ENCODE results near the gene GJA4. TPM values are rescaled to one million over a fixed set of nuclear protein-coding genes. Genes with fewer than 3 reads are reported as not detected.
"Not testable (repeated sequence)": the region's sequence is repeated elsewhere in the genome, so short reads cannot be mapped to it uniquely, and the experiment has no call there.

The GJA4 gene
- total RNA-seq, 2 donors from 2014 or later = 21.8 to 26.8 TPM

- intact Hi-C loops (cut with DNase I) = loop anchor here (5.0 kb wide), 2 partner anchors 67 to 82 kb away; no protein-coding TSS in a partner anchor
- peak; percentile 69 for DNase-seq (ENCODE audit: low spot score)
Measured at GRCh38 chr1:34785231-34785874, 7.4 kb upstream of the GJA4 start.

GRCh38 chr1:34785875-34786470 is 6.8 kb upstream of the GJA4 start:
- intact Hi-C loops (cut with DNase I) = loop anchor here (5.0 kb wide), 2 partner anchors 66 to 81 kb away; no protein-coding TSS in a partner anchor
- peak; percentile 62 for DNase-seq (ENCODE audit: low spot score)

- intact Hi-C loops (cut with DNase I) = loop anchor here (5.0 kb wide), 2 partner anchors 66 to 81 kb away; no protein-coding TSS in a partner anchor
- DNase-seq (ENCODE audit: low spot score) = peak; percentile 90
Measured at GRCh38 chr1:34786521-34787325, 6.1 kb upstream of the GJA4 start.

- no peak for DNase-seq (ENCODE audit: low spot score)
- intact Hi-C loops (cut with DNase I) = loop anchor here (5.0 kb wide), 2 partner anchors 65 to 80 kb away; no protein-coding TSS in a partner anchor
Measured at GRCh38 chr1:34787461-34788420, 5.1 kb upstream of the GJA4 start.

GRCh38 chr1:34790985-34791384 is 1.8 kb upstream of the GJA4 start:
- no peak for DNase-seq (ENCODE audit: low spot score)
- intact Hi-C loops (cut with DNase I) = no loop called here

- DNase-seq (ENCODE audit: low spot score) = no peak
- intact Hi-C loops (cut with DNase I) = no loop called here
Measured at GRCh38 chr1:34792424-34792823, 375 bp upstream of the GJA4 start.

GRCh38 chr1:34794001-34794789 is 1.4 kb downstream of the GJA4 start:
- intact Hi-C loops (cut with DNase I) = no loop called here
- DNase-seq (ENCODE audit: low spot score) = no peak

- DNase-seq (ENCODE audit: low spot score) = no peak
- intact Hi-C loops (cut with DNase I) = no loop called here
Measured at GRCh38 chr1:34794790-34795180, 2.0 kb downstream of the GJA4 start.

- intact Hi-C loops (cut with DNase I) = no loop called here
- no peak for DNase-seq (ENCODE audit: low spot score)
Measured at GRCh38 chr1:34795916-34796315, 3.1 kb downstream of the GJA4 start.

- intact Hi-C loops (cut with DNase I) = no loop called here
- DNase-seq (ENCODE audit: low spot score) = no peak
Measured at GRCh38 chr1:34796990-34797389, 4.2 kb downstream of the GJA4 start.

GRCh38 chr1:34800214-34800613 is 7.4 kb downstream of the GJA4 start:
- intact Hi-C loops (cut with DNase I) = no loop called here
- DNase-seq (ENCODE audit: low spot score) = no peak

- intact Hi-C loops (cut with DNase I) = no loop called here
- DNase-seq (ENCODE audit: low spot score) = no peak
Measured at GRCh38 chr1:34803770-34804169, 11.0 kb downstream of the GJA4 start.

- DNase-seq (ENCODE audit: low spot score) = no peak
- intact Hi-C loops (cut with DNase I) = no loop called here
Measured at GRCh38 chr1:34806396-34806795, 13.6 kb downstream of the GJA4 start.

GRCh38 chr1:34808051-34808810 is 15.4 kb downstream of the GJA4 start:
- no peak for DNase-seq (ENCODE audit: low spot score)
- intact Hi-C loops (cut with DNase I) = no loop called here

- intact Hi-C loops (cut with DNase I) = not testable (repeated sequence)
Measured at GRCh38 chr1:34810781-34811180, 18.0 kb downstream of the GJA4 start.

GRCh38 chr1:34816332-34816731 is 23.5 kb downstream of the GJA4 start:
- intact Hi-C loops (cut with DNase I) = no loop called here

More at GRCh38 chr1:34810781-34811180, 18.0 kb downstream of the GJA4 start:
- not testable (repeated sequence) for DNase-seq (ENCODE audit: low spot score)

GRCh38 chr1:34816778-34817177 is 24.0 kb downstream of the GJA4 start:
- intact Hi-C loops (cut with DNase I) = no loop called here
- DNase-seq (ENCODE audit: low spot score) = no peak

More at GRCh38 chr1:34816332-34816731, 23.5 kb downstream of the GJA4 start:
- DNase-seq (ENCODE audit: low spot score) = no peak
